Bronchial smooth muscle cell (primary cell): ENCODE measurements around the gene BBS1. TPM values are rescaled to one million over a fixed set of nuclear protein-coding genes. Genes with fewer than 3 reads are reported as not detected.

Experiments
- total RNA-seq: library from RNA; depleted of rRNA; stranded (reverse); fragments of >200 nt; gene quantifications from 2 replicates; pipeline ENCODE4 v1.2.1, GENCODE V29; 2014

Gene BBS1
- 21.9 and 36.9 TPM in 2 replicates for total RNA-seq

GRCh38 chr11:66510271-66510989, at the start of gene BBS1:
TSS of gene BBS1 (plus strand) at chr11:66510635. CDS start at chr11:66510660, 25 bp downstream.

GRCh38 chr11:66466225-66467033, 44.0 kb upstream of the BBS1 start, which contains the start of gene PELI3:
TSS of gene PELI3 (plus strand) at chr11:66466905. CDS start at chr11:66468129, 1,224 bp downstream.

GRCh38 chr11:66480117-66480938, 30.1 kb upstream of the BBS1 start, which contains the start of gene DPP3:
TSS of gene DPP3 (plus strand) at chr11:66480434. CDS start at chr11:66482201, 1,767 bp downstream.

GRCh38 chr11:66545701-66546367, 35.4 kb downstream of the BBS1 start, which contains the start of gene ZDHHC24:
TSS of gene ZDHHC24 (minus strand) at chr11:66546048. CDS start at chr11:66546003, 45 bp downstream.

GRCh38 chr11:66546368-66546965, 36.0 kb downstream of the BBS1 start, which contains the start of gene ACTN3:
TSS of gene ACTN3 (plus strand) at chr11:66546903. CDS start at chr11:66546938, 35 bp downstream.

GRCh38 chr11:66568124-66568916, 57.9 kb downstream of the BBS1 start, which contains the start of gene CTSF:
TSS of gene CTSF (minus strand) at chr11:66568606. CDS start at chr11:66568486, 120 bp downstream.

Other genes with a start within 250 kb of the BBS1 start
- gene RAB1B, start 242.0 kb upstream of the BBS1 start, total RNA-seq = 49.6 and 64.0 TPM in 2 replicates
- gene CNIH2, start 232.5 kb upstream of the BBS1 start, total RNA-seq = 0.17 TPM in 1 of 2 replicates, not detected in the other
- gene YIF1A, start 221.5 kb upstream of the BBS1 start, total RNA-seq = 164 and 174 TPM in 2 replicates
- 0.09 and 0.16 TPM in 2 replicates for gene TMEM151A, start 218.7 kb upstream of the BBS1 start, total RNA-seq
- 168 and 193 TPM in 2 replicates for gene CD248, start 193.6 kb upstream of the BBS1 start, total RNA-seq
- gene RIN1, start 174.2 kb upstream of the BBS1 start, total RNA-seq = 15.4 and 28.7 TPM in 2 replicates
- gene BRMS1, start 165.5 kb upstream of the BBS1 start, total RNA-seq = 44.8 and 49.3 TPM in 2 replicates
- 24.6 and 41.6 TPM in 2 replicates for gene B4GAT1, start 163.0 kb upstream of the BBS1 start, total RNA-seq
- 0.17 and 0.47 TPM in 2 replicates for gene SLC29A2, start 138.9 kb upstream of the BBS1 start, total RNA-seq
- not detected in 2 replicates for gene NPAS4, start 89.6 kb upstream of the BBS1 start, total RNA-seq
- 27.6 and 34.5 TPM in 2 replicates for gene MRPL11, start 71.8 kb upstream of the BBS1 start, total RNA-seq
- gene PELI3, start 43.7 kb upstream of the BBS1 start, total RNA-seq = 13.6 and 18.8 TPM in 2 replicates
- gene DPP3, start 30.2 kb upstream of the BBS1 start, total RNA-seq = 31.9 and 42.6 TPM in 2 replicates
- gene ZDHHC24, start 35.4 kb downstream of the BBS1 start, total RNA-seq = 8.0 and 10.1 TPM in 2 replicates
- gene ACTN3, start 36.3 kb downstream of the BBS1 start, total RNA-seq = 0.17 and 0.32 TPM in 2 replicates
- 28.1 and 42.4 TPM in 2 replicates for gene CTSF, start 58.0 kb downstream of the BBS1 start, total RNA-seq
- gene CCDC87, start 82.4 kb downstream of the BBS1 start, total RNA-seq = 0.26 and 0.32 TPM in 2 replicates
- gene CCS, start 82.5 kb downstream of the BBS1 start, total RNA-seq = 72.0 and 81.9 TPM in 2 replicates
- gene RBM14, start 106.0 kb downstream of the BBS1 start, total RNA-seq = 16.2 and 17.3 TPM in 2 replicates
- gene RBM4, start 128.1 kb downstream of the BBS1 start, total RNA-seq = 118 and 174 TPM in 2 replicates
- 29.3 and 60.4 TPM in 2 replicates for gene RBM4B, start 167.3 kb downstream of the BBS1 start, total RNA-seq
- 0.47 and 2.3 TPM in 2 replicates for gene SPTBN2, start 218.6 kb downstream of the BBS1 start, total RNA-seq